Left ventricle myocardium superior (tissue), 1 donor: ENCODE results near the gene TRIM67. TPM values are rescaled to one million over a fixed set of nuclear protein-coding genes. Genes with fewer than 3 reads are reported as not detected.
"Not testable (repeated sequence)": the region's sequence is repeated elsewhere in the genome, so short reads cannot be mapped to it uniquely, and the experiment has no call there.

ENCODE experiments used
- ATAC-seq: fragments of 200-7000 bp; cut with Tn5 transposase; one replicate; pipeline ENCODE4 v1.9.1; 2020; ENCODE audit warnings: mild to moderate bottlenecking, moderate library complexity
- DNase-seq: peaks from one replicate; pipeline ENCODE4 v3.0.0-alpha.2; 2020
- intact Hi-C: fragments of 100-400 bp; cut with micrococcal nuclease; formaldehyde crosslinking; loops from one replicate; pipeline ENCODE4 v1.11.0; 2022
- total RNA-seq: library from RNA; stranded (reverse); fragmentation: NEBNext Ultra II Directional; extraction: Animal tissue kit (Norgen Biotek cat#: 25700); gene quantifications from one replicate; pipeline ENCODE4 v1.2.1, GENCODE V29; 2021
- donor health status: DM: no; HTN: yes; CAD: no; lungs with severe emphysema.

Gene TRIM67
- total RNA-seq, 1 donor from 2014 or later, result not detected

- intact Hi-C loops, result no loop called here
Observed at GRCh38 chr1:231153726-231154125, 8.1 kb upstream of the TRIM67 start.

GRCh38 chr1:231155808-231156207 is 6.0 kb upstream of the TRIM67 start:
- intact Hi-C loops, result no loop called here
- DNase-seq (no peak), ATAC-seq (no peak)

More at GRCh38 chr1:231153726-231154125, 8.1 kb upstream of the TRIM67 start:
- DNase-seq, result no peak
- no peak for ATAC-seq

GRCh38 chr1:231157311-231157710 is 4.5 kb upstream of the TRIM67 start:
- intact Hi-C loops, result no loop called here
- no peak for DNase-seq

GRCh38 chr1:231158141-231158540 is 3.7 kb upstream of the TRIM67 start:
- DNase-seq, intact Hi-C loops, ATAC-seq: not testable (repeated sequence)

More at GRCh38 chr1:231157311-231157710, 4.5 kb upstream of the TRIM67 start:
- ATAC-seq, result no peak

- DNase-seq (no peak), ATAC-seq (no peak)
- intact Hi-C loops, result no loop called here
Observed at GRCh38 chr1:231159202-231159962, 2.5 kb upstream of the TRIM67 start.

- no peak for ATAC-seq
- intact Hi-C loops, result no loop called here
- no peak for DNase-seq
Observed at GRCh38 chr1:231159963-231160761, 1.7 kb upstream of the TRIM67 start.

GRCh38 chr1:231160895-231161666 is 777 bp upstream of the TRIM67 start:
- ATAC-seq, result no peak
- peak; percentile 27 for DNase-seq
- intact Hi-C loops, result no loop called here

GRCh38 chr1:231162297-231162969 is 575 bp downstream of the TRIM67 start:
- intact Hi-C loops, result no loop called here

GRCh38 chr1:231162970-231163829 is 1.3 kb downstream of the TRIM67 start:
- intact Hi-C loops, result no loop called here
- no peak for DNase-seq

More at GRCh38 chr1:231162297-231162969, 575 bp downstream of the TRIM67 start:
- ATAC-seq (peak; percentile 91), DNase-seq (peak; percentile 64)

GRCh38 chr1:231163830-231164427 is 2.1 kb downstream of the TRIM67 start:
- intact Hi-C loops, result no loop called here
- no peak for ATAC-seq
- no peak for DNase-seq

More at GRCh38 chr1:231162970-231163829, 1.3 kb downstream of the TRIM67 start:
- ATAC-seq, result peak; percentile 26

GRCh38 chr1:231165371-231165770 is 3.5 kb downstream of the TRIM67 start:
- intact Hi-C loops, result no loop called here
- DNase-seq, result no peak

GRCh38 chr1:231166398-231166797 is 4.5 kb downstream of the TRIM67 start:
- DNase-seq (no peak), ATAC-seq (no peak)
- intact Hi-C loops, result no loop called here

More at GRCh38 chr1:231165371-231165770, 3.5 kb downstream of the TRIM67 start:
- ATAC-seq, result no peak

- intact Hi-C loops, result no loop called here
- DNase-seq (no peak), ATAC-seq (no peak)
Observed at GRCh38 chr1:231170875-231171274, 9.0 kb downstream of the TRIM67 start.

- intact Hi-C loops, result no loop called here
- DNase-seq, result no peak
Observed at GRCh38 chr1:231171623-231172197, 9.9 kb downstream of the TRIM67 start.

GRCh38 chr1:231172411-231172810 is 10.6 kb downstream of the TRIM67 start:
- DNase-seq (peak; percentile 57), ATAC-seq (peak; percentile 92)
- intact Hi-C loops, result no loop called here

More at GRCh38 chr1:231171623-231172197, 9.9 kb downstream of the TRIM67 start:
- no peak for ATAC-seq

- intact Hi-C loops, result no loop called here
- no peak for ATAC-seq
- DNase-seq, result no peak
Observed at GRCh38 chr1:231176421-231176820, 14.6 kb downstream of the TRIM67 start.

GRCh38 chr1:231177226-231177625 is 15.4 kb downstream of the TRIM67 start:
- intact Hi-C loops, result no loop called here
- ATAC-seq (no peak), DNase-seq (no peak)
